Coronary artery (tissue), 2 donors: ENCODE data around the gene SLC8A2.
A peak's percentile ranks its signal among the peaks of the same experiment; 100 is the strongest.

Source experiments
- DNase-seq: peaks from one replicate; pipeline ENCODE4 v3.0.0-alpha.2; 2017; ENCODE audit warnings: low spot score
- H3K27ac ChIP-seq, 2 donors: fragments of 200-600 bp; sonication (generic); one replicate each; pipeline ENCODE4 v1.5.1; 2016 to 2019
- H3K4me3 ChIP-seq: fragments of 200-600 bp; sonication (generic); 2 replicates; pipeline ENCODE4 v1.5.1; 2016; ENCODE audit warnings: mild to moderate bottlenecking, moderate library complexity
- TF ChIP-seq, protein P1 (sequence below): fragments of 200-600 bp; sonication (generic); IDR thresholded peaks from one replicate; pipeline ENCODE4 v1.5.1; 2019; ENCODE audit warnings: antibody characterized with exemption

Gene SLC8A2

DNA sequence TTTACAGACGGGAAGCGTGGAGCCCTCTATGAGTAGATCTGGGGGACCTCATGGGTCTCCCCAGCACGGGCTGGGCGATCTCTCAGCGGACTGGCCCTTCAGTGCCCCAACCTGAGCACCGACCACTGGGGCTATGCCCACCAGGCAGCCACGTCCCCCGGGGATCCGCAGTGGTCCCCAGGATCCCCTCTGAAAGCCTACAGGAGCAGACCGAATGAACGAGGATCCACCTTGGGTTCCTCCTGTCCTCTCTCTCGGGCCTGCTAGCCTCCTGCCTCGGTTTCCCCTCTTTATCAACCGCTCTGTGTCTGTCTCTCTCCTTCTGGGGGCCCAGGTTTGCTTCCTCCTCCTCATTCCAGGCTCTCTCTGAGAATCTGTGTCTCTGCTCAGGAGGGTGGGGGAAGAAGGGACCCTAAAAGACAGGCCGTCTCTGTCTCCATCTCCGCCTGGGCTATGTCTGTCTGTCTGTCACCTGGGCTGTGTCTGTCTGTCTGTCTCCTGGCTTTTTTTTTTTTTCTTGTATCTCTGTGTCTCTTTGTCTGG, 50.4 kb downstream of the SLC8A2 start:
- TF ChIP-seq, protein P1, sequence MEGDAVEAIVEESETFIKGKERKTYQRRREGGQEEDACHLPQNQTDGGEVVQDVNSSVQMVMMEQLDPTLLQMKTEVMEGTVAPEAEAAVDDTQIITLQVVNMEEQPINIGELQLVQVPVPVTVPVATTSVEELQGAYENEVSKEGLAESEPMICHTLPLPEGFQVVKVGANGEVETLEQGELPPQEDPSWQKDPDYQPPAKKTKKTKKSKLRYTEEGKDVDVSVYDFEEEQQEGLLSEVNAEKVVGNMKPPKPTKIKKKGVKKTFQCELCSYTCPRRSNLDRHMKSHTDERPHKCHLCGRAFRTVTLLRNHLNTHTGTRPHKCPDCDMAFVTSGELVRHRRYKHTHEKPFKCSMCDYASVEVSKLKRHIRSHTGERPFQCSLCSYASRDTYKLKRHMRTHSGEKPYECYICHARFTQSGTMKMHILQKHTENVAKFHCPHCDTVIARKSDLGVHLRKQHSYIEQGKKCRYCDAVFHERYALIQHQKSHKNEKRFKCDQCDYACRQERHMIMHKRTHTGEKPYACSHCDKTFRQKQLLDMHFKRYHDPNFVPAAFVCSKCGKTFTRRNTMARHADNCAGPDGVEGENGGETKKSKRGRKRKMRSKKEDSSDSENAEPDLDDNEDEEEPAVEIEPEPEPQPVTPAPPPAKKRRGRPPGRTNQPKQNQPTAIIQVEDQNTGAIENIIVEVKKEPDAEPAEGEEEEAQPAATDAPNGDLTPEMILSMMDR, result no peak
- H3K27ac ChIP-seq, result no peak overlapping the region
- no peak overlapping the region for H3K4me3 ChIP-seq
- no peak for DNase-seq

DNA sequence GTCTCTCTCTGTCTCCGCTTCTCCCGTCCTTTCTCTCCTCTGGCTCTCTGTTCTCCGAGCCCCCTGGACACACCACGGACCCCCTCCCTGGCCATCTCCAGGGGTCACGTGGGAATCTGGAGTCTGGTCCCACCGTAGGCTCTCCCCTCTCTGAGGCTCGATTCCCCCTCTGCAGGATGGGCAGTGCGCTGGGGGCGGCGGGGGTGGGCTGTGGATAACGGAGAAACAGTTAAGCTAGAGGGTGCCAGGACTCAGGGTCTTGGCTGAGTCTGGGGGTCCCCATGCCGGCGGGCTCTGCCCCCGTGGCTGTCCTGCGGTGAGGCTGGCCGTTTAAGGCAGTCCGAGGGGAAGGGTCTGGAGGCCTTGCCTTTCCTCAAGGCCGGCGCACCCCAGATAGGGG, 51.9 kb downstream of the SLC8A2 start:
- TF ChIP-seq, protein P1, result no peak
- Histone ChIP-seq H3K27ac (no peak overlapping the region), H3K4me3 (no peak overlapping the region)
- no peak for DNase-seq

DNA sequence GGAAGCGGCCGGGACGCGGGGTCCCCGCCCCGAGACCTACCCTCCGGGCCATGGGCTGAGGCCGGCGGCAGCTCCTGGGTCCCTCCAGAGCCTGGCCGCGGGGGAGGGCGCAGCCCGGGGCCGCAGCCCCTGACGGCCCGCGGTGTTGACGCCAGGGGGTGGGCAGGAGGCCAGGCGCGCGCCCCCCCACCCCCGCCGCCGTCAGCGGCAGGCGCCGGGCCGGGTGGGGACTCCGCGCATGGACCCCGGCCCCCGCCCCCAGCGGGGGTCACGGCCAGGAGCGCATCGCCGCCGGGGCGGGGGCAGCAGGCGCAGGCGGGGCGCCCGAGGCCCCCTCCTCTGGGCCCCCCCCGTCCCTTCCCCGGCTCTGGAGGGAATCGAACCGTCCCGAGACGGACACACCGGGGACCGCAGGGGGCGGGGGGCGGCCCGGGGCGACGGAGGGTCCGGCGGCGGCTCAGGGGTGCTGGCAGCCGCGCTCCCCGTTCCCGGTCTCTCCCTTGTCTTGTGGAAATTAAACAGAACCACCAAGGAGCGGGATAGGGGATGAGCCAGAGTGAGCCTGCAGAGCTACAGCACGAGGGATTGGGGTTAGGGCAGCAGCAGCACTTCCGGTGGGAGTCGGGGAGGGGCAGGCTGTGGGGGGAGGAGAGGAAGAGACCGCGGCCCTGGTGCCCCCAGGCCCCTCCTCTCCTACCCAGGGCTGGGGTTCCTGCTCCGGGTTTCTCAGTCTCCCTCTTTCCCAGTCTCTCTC, 52.5 kb downstream of the SLC8A2 start, which contains the start of gene MEIS3:
Gene MEIS3, minus strand, starts transcription at position 498 of the 754 bp plus-strand sequence. Its CDS starts 446 bp downstream, at position 52.
- Histone ChIP-seq H3K4me3 (peak within 1 kb of the TSS; percentile 76), H3K27ac (peak within 1 kb of the TSS in 1 of 2 donors; percentile 6)
- no peak for DNase-seq
- TF ChIP-seq, protein P1, result no peak

DNA sequence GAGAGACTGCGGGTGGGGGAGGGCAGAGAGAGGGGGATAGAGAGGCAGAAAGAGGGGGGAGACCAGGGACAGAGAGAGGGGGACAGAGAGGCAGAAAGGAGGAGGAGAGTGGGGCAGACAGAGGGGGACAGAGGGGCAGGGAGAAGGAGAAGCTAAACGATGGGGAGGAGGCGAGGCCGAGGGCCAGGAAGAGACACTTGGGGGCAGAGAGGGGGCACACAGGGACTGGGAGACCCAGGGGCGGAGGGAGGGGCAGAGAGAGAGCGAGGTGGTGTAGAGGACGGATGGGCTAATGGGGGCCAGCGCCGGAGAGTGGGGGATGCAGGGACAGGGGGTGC, 53.0 kb downstream of the SLC8A2 start:
- Histone ChIP-seq H3K27ac (no peak overlapping the region), H3K4me3 (peak overlapping the region; percentile 76)
- DNase-seq, result no peak
- TF ChIP-seq, protein P1, result no peak

DNA sequence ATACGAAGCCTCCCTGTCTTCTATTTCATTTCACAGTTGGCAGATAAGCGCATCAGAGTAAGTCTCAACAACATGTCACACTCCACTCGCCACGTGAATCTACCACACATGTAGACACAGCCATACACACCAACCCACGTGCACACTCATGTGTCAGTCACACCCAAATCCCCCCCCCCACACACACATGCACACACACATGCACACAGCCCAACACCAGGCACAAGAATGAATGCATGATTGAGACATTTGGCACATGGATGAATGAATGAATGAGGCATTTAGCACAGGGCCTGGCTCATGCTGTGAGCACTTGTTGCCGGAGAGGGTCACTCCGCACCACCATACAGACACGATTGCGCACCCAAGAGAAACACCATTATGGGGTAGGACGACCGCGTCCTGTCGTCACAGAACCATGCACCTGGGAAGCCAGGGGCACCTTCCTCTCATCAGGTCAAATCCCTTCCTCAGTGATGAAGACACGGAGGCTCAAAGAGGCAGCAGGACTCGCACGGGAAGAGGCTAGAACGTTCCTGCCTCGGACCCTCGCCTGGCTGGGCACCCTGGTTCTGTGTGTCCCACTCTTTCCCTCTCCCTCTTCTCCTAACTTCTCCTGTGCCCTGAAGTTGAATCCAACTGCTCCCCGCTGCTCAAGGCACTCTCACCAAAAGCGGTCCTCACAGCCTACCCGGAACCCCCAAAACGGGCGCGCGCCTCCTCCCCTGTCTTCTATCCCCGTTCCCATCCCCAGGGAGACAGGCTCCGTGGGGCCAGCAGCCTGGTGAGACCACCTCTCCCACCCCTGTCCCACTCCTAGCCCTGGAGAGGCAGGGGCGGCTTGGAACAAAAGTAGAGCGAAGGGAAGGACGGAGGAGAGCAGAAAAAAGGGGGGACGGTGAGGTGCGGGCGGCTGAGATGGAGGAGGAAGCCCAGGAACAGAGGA, 53.7 kb downstream of the SLC8A2 start:
- TF ChIP-seq, protein P1, result no peak
- peak overlapping the region; percentile 76 for H3K4me3 ChIP-seq
- no peak for DNase-seq

DNA sequence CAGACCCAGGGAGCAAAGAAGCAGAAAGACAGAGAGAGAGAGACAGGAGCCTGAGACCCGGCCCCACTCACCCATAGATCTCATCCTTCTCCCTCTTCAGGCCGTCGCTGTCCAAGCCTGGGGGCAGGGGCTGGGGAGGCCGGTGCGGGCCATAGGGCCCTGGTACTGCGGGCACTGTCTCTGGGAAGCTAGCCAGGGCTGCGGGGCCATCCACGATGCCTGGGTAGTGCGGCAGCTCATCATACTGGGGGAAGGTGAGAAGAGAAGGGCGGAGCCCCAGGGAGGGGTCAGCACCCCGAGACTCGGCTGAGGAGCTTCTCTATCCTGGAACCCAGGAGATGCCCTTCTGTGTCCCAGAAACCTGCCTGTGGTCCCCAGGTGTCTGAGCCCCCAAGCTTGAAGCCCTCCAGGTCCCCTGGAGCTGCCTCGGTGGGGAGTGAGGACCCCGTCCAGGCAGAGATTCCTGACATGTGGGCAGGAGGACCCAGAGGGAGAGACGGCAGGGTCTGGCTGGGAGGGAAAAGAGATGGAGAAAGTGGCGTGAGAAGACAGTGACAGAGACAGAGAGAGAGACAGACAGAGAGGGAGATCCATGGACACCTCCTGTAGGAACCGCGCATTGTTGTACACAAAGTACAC, 54.5 kb downstream of the SLC8A2 start:
- Histone ChIP-seq H3K27ac (no peak overlapping the region), H3K4me3 (no peak overlapping the region)
- TF ChIP-seq, protein P1, result no peak
- DNase-seq, result no peak

More for the DNA sequence above, 53.7 kb downstream of the SLC8A2 start:
- no peak overlapping the region for H3K27ac ChIP-seq
